OCI-LY1 (cell line): Measurements from ENCODE around the gene ZNF79.

Experiments used
- EZH2 ChIP-seq: fragments of 200-600 bp; sonication (generic), shearing (Covaris generic); IDR thresholded peaks from 2 replicates; pipeline ENCODE4 v1.8.0; 2017; ENCODE audit warnings: borderline replicate concordance, mixed run types, mild to moderate bottlenecking, antibody characterized with exemption, low read length, moderate library complexity, mixed read lengths
- TF ChIP-seq, protein P1 (sequence below): fragments of 200-600 bp; sonication (generic), shearing (Covaris generic); IDR thresholded peaks from 2 replicates; pipeline ENCODE4 v1.5.1; 2017; ENCODE audit warnings: mild to moderate bottlenecking, antibody characterized with exemption, low read length, moderate library complexity, mixed read lengths

GRCh38 chr9:127470662-127471061 is 46.5 kb downstream of the ZNF79 start:
- TF ChIP-seq, protein P1, sequence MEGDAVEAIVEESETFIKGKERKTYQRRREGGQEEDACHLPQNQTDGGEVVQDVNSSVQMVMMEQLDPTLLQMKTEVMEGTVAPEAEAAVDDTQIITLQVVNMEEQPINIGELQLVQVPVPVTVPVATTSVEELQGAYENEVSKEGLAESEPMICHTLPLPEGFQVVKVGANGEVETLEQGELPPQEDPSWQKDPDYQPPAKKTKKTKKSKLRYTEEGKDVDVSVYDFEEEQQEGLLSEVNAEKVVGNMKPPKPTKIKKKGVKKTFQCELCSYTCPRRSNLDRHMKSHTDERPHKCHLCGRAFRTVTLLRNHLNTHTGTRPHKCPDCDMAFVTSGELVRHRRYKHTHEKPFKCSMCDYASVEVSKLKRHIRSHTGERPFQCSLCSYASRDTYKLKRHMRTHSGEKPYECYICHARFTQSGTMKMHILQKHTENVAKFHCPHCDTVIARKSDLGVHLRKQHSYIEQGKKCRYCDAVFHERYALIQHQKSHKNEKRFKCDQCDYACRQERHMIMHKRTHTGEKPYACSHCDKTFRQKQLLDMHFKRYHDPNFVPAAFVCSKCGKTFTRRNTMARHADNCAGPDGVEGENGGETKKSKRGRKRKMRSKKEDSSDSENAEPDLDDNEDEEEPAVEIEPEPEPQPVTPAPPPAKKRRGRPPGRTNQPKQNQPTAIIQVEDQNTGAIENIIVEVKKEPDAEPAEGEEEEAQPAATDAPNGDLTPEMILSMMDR, result no peak
- TF ChIP-seq EZH2, result no peak
